ENCODE data around the gene ARPC2.
"Not testable (repeated sequence)": the region's sequence is repeated elsewhere in the genome, so short reads cannot be mapped to it uniquely, and the experiment has no call there.

Gene ARPC2

DNA sequence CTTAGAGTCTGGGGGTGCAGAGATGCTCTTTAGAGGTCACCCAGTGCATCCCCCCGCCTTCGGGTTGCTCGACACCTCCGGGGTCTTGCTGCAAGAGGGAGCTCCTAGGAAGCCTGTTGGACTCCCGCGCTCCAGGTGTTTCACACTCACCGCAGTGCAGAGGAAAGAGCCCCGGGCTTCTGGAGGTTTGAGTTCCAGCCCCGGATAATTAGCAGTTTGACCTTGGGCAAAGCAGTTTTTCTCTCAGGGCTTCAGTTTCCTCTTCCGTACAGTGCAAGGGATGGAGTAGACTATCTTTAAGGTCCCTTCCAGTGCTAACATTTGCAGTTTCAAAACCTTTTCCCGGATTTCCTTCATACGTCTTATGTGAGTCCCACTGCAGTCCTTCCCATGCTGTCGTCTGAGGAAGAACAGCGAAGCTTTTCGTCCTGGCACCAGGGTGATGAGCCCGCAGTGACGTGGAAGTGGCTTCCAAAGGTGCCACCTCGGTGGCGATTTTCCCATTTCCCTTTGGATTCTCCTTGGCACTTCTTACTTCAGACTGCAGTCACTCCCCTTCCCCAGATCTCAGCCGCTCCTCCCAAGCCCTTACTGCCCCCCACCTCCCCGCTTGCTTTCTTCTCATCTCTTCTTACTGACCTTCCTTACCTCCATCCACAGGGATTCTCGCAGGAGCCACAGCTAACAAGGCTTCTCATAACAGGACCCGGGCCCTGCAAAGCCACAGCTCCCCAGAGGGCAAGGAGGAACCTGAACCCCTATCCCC lies 53.9 kb downstream of the ARPC2 start:
- Histone ChIP-seq H3K27ac (peak overlapping the region; percentile 63), H3K36me3 (peaks cover 38% of the 10 kb centered on the region), H3K27me3 (ENCODE audit: insufficient read depth, low read depth, severe bottlenecking) (no peaks in the 10 kb centered on the region), H3K4me3 (ENCODE audit: low read depth, low read length) (peak overlapping the region; percentile 88), H3K9me3 (ENCODE audit: severe bottlenecking) (no peaks in the 10 kb centered on the region)
- TF ChIP-seq, protein P1, sequence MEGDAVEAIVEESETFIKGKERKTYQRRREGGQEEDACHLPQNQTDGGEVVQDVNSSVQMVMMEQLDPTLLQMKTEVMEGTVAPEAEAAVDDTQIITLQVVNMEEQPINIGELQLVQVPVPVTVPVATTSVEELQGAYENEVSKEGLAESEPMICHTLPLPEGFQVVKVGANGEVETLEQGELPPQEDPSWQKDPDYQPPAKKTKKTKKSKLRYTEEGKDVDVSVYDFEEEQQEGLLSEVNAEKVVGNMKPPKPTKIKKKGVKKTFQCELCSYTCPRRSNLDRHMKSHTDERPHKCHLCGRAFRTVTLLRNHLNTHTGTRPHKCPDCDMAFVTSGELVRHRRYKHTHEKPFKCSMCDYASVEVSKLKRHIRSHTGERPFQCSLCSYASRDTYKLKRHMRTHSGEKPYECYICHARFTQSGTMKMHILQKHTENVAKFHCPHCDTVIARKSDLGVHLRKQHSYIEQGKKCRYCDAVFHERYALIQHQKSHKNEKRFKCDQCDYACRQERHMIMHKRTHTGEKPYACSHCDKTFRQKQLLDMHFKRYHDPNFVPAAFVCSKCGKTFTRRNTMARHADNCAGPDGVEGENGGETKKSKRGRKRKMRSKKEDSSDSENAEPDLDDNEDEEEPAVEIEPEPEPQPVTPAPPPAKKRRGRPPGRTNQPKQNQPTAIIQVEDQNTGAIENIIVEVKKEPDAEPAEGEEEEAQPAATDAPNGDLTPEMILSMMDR (IDR thresholded peaks at IDR 0.05; ENCODE audit: low read depth, low read length) = no peak
- DNase-seq = no peak

DNA sequence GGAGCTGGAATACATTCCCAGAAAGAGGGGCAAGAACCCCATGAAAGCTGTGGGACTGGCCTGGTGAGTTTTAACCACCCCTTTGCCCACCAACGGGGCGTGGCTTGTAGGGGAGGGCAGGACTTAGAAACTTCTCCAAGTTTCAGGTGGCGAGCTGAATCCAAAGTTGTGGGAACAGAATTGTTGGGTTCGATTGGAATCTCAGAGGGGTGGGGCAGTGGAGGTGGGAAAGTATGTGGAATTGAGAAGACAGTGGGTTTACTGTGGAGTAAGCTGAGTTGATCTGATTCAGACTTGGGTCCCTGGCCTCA lies 54.5 kb downstream of the ARPC2 start:
- Histone ChIP-seq H3K36me3 (peaks cover 33% of the 10 kb centered on the region), H3K27ac (no peak overlapping the region), H3K4me3 (ENCODE audit: low read depth, low read length) (no peak overlapping the region)

DNA sequence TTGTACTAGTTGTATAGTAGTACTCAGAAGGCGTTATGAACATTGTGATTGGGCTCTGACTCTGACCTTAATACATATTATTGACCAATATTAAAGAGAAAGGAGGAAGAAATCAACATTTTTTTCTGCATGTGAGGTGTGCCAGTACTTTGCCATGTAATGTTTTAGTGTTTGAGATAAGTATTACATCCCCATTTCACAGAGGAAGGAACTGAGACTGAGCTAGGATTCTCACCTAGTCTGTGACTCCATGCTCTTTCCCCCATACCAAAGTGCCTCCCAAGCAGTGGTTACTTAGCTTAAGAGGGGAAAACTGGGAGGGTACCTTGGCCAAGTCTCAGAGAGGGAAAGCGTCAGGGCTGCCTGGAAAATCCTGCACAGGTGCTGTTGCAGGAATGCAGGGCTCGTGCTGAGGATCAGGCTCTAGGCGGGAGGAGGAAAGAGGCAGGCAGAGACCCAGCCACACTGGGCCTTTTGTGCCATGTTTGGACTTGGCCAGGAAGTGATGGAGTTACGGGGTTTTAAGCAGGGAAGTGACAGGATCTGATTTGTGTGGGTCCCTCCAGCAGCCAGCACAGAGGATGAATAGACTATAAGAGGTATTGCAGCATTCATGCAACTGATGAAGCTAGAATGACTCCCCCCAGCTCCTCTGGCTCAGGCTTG lies 55.0 kb downstream of the ARPC2 start:
- H3K9me3 ChIP-seq (ENCODE audit: severe bottlenecking) = no peaks in the 10 kb centered on the region
- no peak for DNase-seq
- H3K36me3 ChIP-seq = peaks cover 31% of the 10 kb centered on the region
- H3K27ac ChIP-seq = no peak overlapping the region
- no peak overlapping the region for H3K4me3 ChIP-seq (ENCODE audit: low read depth, low read length)
- no peaks in the 10 kb centered on the region for H3K27me3 ChIP-seq (ENCODE audit: insufficient read depth, low read depth, severe bottlenecking)
- TF ChIP-seq, protein P1 (IDR thresholded peaks at IDR 0.05; ENCODE audit: low read depth, low read length) = no peak

More for the DNA sequence above, 54.5 kb downstream of the ARPC2 start:
- TF ChIP-seq, protein P1 (IDR thresholded peaks at IDR 0.05; ENCODE audit: low read depth, low read length) = no peak
- Histone ChIP-seq H3K9me3 (ENCODE audit: severe bottlenecking) (no peaks in the 10 kb centered on the region), H3K27me3 (ENCODE audit: insufficient read depth, low read depth, severe bottlenecking) (no peaks in the 10 kb centered on the region)
- DNase-seq = no peak

DNA sequence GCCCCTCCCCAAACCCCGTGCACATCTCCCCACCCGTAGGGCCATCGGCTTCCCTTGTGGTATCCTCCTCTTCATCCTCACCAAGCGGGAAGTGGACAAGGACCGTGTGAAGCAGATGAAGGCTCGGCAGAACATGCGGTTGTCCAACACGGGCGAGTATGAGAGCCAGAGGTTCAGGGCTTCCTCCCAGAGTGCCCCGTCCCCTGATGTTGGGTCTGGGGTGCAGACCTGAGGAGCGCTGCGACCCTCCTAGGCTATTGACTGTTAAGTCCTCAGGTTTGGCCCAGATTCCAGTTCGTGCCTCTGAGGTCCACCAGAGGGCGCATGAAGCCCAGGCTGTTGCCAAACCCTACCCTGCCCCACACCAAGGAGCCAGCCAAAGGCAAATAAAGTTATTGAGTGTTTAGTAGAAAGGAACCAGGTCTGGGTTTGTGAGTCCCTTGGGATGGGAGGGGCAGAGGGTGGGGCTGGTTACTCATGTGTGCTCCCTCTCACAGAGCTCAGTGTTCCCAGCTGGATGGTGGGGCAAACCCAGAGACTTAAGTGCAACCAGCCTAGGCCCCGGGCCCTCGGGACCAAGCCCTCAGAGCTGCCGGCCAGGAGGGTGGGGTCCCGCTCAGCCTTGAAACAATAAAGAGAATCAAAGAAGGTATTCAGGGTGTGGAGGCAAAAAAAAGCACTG lies 55.7 kb downstream of the ARPC2 start:
- H3K4me3 ChIP-seq (ENCODE audit: low read depth, low read length) = no peak overlapping the region
- peak; percentile 74 for DNase-seq
- peaks cover 24% of the 10 kb centered on the region for H3K36me3 ChIP-seq
- TF ChIP-seq, protein P1 (IDR thresholded peaks at IDR 0.05; ENCODE audit: low read depth, low read length) = peak; percentile 87
- H3K27ac ChIP-seq = no peak overlapping the region
- H3K9me3 ChIP-seq (ENCODE audit: severe bottlenecking) = no peaks in the 10 kb centered on the region
- H3K27me3 ChIP-seq (ENCODE audit: insufficient read depth, low read depth, severe bottlenecking) = no peaks in the 10 kb centered on the region

DNA sequence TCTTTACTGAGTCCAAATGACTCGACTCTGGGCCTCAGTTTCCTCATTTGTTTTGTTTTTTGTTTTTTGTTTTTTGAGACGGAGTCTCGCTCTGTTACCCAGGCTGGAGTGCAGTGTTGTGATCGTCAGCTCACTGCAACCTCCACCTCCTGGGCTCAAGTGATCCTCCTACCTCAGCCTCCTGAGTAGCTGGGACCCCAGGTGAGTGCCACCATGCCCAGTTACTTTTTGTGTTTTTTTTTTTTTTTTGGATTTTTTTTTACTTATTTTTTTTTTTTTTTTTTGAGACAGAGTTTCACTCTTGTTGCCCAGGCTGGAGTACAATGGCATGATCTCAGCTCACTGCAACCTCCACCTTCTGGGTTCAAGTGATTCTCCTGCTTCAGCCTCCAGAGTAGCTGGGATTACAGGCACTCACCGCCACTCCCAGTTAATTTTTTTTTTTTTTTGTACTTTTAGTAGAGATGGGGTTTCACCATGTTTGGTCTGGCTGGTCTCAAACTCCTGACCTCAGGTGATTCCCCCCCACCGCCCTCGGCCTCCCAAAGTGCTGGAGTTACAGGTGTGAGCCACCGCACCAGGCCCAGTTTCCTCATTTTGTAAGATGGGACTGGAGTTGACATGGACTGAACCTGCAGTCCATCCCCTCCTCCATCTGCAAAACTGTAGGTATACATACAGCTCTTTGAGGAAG lies 56.4 kb downstream of the ARPC2 start:
- H3K36me3 ChIP-seq = peaks cover 20% of the 10 kb centered on the region
- not testable (repeated sequence) for DNase-seq; H3K27ac ChIP-seq; H3K4me3 ChIP-seq (ENCODE audit: low read depth, low read length); H3K27me3 ChIP-seq (ENCODE audit: insufficient read depth, low read depth, severe bottlenecking); H3K9me3 ChIP-seq (ENCODE audit: severe bottlenecking)

DNA sequence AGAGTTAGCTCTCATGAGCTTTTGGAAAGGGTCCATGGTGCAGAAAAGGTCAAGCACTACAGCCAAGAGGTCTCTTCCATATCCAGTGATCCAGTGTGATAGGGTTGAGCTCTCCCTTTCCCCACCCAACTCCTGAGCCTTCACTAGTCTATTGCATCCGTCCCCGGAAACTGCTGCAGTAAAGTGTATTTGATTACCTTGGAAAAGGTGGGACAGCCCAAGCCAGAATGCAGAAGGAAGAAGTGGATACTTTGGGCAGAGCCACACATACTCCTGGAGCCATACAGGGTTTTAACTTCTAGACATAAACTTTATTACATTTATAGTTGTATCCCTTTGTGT lies 56.9 kb downstream of the ARPC2 start:
- DNase-seq = no peak
- peaks cover 20% of the 10 kb centered on the region for H3K36me3 ChIP-seq
- H3K9me3 ChIP-seq (ENCODE audit: severe bottlenecking) = no peaks in the 10 kb centered on the region
- TF ChIP-seq, protein P1 (IDR thresholded peaks at IDR 0.05; ENCODE audit: low read depth, low read length) = no peak
- no peak overlapping the region for H3K4me3 ChIP-seq (ENCODE audit: low read depth, low read length)
- H3K27me3 ChIP-seq (ENCODE audit: insufficient read depth, low read depth, severe bottlenecking) = no peaks in the 10 kb centered on the region
- no peak overlapping the region for H3K27ac ChIP-seq
